Measurements from ENCODE around the gene FCHO1. TPM values are rescaled to one million over a fixed set of nuclear protein-coding genes. Genes with fewer than 3 reads are reported as not detected.

Gene FCHO1
- total and polyA plus RNA-seq, 2 donors (not counting 1 experiment from before 2014, with no cell fraction given): 85.7 to 149 TPM

- no peak overlapping the region for H3K9ac ChIP-seq (ENCODE audit: low read length)
- POLR2A ChIA-PET: interaction anchor here (0.9 kb wide), 1 partner anchor 92 kb away, joined by 5 read pairs; no protein-coding TSS in a partner anchor
- WGBS (ENCODE audit: insufficient coverage): 87% methylated on average over 2 of the region's 5 CpGs
Observed at GRCh38 chr19:17758515-17758914, 7.2 kb downstream of the FCHO1 start.

GRCh38 chr19:17761148-17761547, 9.9 kb downstream of the FCHO1 start:
- H3K27ac Mint-ChIP-seq: peak overlapping the region; percentile 28
- intact Hi-C loops (cut with micrococcal nuclease): no loop called here
- CTCF ChIA-PET: interaction anchor here (0.6 to 1.3 kb wide), 3 partner anchors 12 to 784 kb away, joined by 3 read pairs; no protein-coding TSS in a partner anchor
- H3K4me1 ChIP-seq (ENCODE audit: control insufficient read depth in 2 of 2, insufficient read depth in 2 of 2, low read length in 2 of 2): peaks cover 22 to 28% of the 10 kb centered on the region in 2 donors
- H3K4me3 Mint-ChIP-seq: no peak overlapping the region
- no peaks in the 10 kb centered on the region for H3K9me3 Mint-ChIP-seq (ENCODE audit: insufficient read depth)
- no peak overlapping the region for H2AFZ ChIP-seq (ENCODE audit: insufficient read depth, low read depth, low read length, poor library complexity, severe bottlenecking)
- H4K20me1 ChIP-seq (ENCODE audit: control insufficient read depth, insufficient read depth, low read length, poor library complexity, severe bottlenecking): peaks cover 27% of the 10 kb centered on the region
- no peak overlapping the region for H3K9ac ChIP-seq (ENCODE audit: low read length)
- no peak for TF ChIP-seq EZH2 (IDR thresholded peaks at IDR 0.05; ENCODE audit: borderline replicate concordance, insufficient read depth, low read depth, low read length, poor library complexity, severe bottlenecking)
- TF ChIP-seq, protein P1, sequence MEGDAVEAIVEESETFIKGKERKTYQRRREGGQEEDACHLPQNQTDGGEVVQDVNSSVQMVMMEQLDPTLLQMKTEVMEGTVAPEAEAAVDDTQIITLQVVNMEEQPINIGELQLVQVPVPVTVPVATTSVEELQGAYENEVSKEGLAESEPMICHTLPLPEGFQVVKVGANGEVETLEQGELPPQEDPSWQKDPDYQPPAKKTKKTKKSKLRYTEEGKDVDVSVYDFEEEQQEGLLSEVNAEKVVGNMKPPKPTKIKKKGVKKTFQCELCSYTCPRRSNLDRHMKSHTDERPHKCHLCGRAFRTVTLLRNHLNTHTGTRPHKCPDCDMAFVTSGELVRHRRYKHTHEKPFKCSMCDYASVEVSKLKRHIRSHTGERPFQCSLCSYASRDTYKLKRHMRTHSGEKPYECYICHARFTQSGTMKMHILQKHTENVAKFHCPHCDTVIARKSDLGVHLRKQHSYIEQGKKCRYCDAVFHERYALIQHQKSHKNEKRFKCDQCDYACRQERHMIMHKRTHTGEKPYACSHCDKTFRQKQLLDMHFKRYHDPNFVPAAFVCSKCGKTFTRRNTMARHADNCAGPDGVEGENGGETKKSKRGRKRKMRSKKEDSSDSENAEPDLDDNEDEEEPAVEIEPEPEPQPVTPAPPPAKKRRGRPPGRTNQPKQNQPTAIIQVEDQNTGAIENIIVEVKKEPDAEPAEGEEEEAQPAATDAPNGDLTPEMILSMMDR (IDR thresholded peaks at IDR 0.05): no peak
- POLR2A ChIA-PET: interaction anchor here (0.6 kb wide), 1 partner anchor 63 kb away, joined by 10 read pairs; no protein-coding TSS in a partner anchor
- no peak for DNase-seq
- H3K79me2 ChIP-seq (ENCODE audit: control insufficient read depth, insufficient read depth, low read length): peaks cover 64% of the 10 kb centered on the region
- no peaks in the 10 kb centered on the region for H3K9me3 ChIP-seq (ENCODE audit: control extremely low read depth in 1 of 3, control insufficient read depth in 2 of 3, insufficient read depth in 1 of 3, low read length in 2 of 3)
- no peak overlapping the region for H3K27ac ChIP-seq (ENCODE audit: low read length in 2 of 2)
- H3K36me3 ChIP-seq (replicated peaks in 1 of 2; ENCODE audit: control extremely low read depth in 1 of 2, control insufficient read depth in 1 of 2, extremely low read depth in 1 of 2, insufficient read depth in 2 of 2, low read length in 1 of 2): peaks cover 9 to 59% of the 10 kb centered on the region in 2 experiments
- no peaks in the 10 kb centered on the region for H3K27me3 Mint-ChIP-seq
- ATAC-seq (ENCODE audit: low read depth): no peak
- no CpG with 5 or more reads among the region's 4 CpGs for WGBS (ENCODE audit: insufficient coverage)
- H3K4me1 Mint-ChIP-seq: peaks cover 55% of the 10 kb centered on the region
- no peak overlapping the region for H3K4me3 ChIP-seq (ENCODE audit: control extremely low read depth in 1 of 5, extremely low read depth in 1 of 5, insufficient read depth in 1 of 5, low read depth in 2 of 5, low read length in 4 of 5)
- H3K4me2 ChIP-seq (replicated peaks; ENCODE audit: low read depth, low read length, poor library complexity, severe bottlenecking): no peak overlapping the region
- no peaks in the 10 kb centered on the region for H3K27me3 ChIP-seq (replicated peaks in 1 of 4; ENCODE audit: control extremely low read depth in 1 of 4, control insufficient read depth in 3 of 4, insufficient read depth in 4 of 4, low read length in 3 of 4)

More at GRCh38 chr19:17758515-17758914, 7.2 kb downstream of the FCHO1 start:
- peaks cover 10 to 56% of the 10 kb centered on the region in 2 experiments for H3K36me3 ChIP-seq (replicated peaks in 1 of 2; ENCODE audit: control extremely low read depth in 1 of 2, control insufficient read depth in 1 of 2, extremely low read depth in 1 of 2, insufficient read depth in 2 of 2, low read length in 1 of 2)
- H3K27ac ChIP-seq (ENCODE audit: low read length in 2 of 2): no peak overlapping the region
- Mint-ChIP-seq H3K9me3 (ENCODE audit: insufficient read depth) (no peaks in the 10 kb centered on the region), H3K4me3 (no peak overlapping the region), H3K27me3 (no peaks in the 10 kb centered on the region), H3K27ac (peak overlapping the region; percentile 58), H3K4me1 (peaks cover 68% of the 10 kb centered on the region)
- TF ChIP-seq, protein P1 (IDR thresholded peaks at IDR 0.05): no peak
- no peak for TF ChIP-seq EZH2 (IDR thresholded peaks at IDR 0.05; ENCODE audit: borderline replicate concordance, insufficient read depth, low read depth, low read length, poor library complexity, severe bottlenecking)
- H2AFZ ChIP-seq (ENCODE audit: insufficient read depth, low read depth, low read length, poor library complexity, severe bottlenecking): no peak overlapping the region
- no peak overlapping the region for H3K4me2 ChIP-seq (replicated peaks; ENCODE audit: low read depth, low read length, poor library complexity, severe bottlenecking)
- H3K4me1 ChIP-seq (ENCODE audit: control insufficient read depth in 2 of 2, insufficient read depth in 2 of 2, low read length in 2 of 2): peaks cover 41 to 42% of the 10 kb centered on the region in 2 donors
- H4K20me1 ChIP-seq (ENCODE audit: control insufficient read depth, insufficient read depth, low read length, poor library complexity, severe bottlenecking): peaks cover 24% of the 10 kb centered on the region
- no peaks in the 10 kb centered on the region for H3K27me3 ChIP-seq (replicated peaks in 1 of 4; ENCODE audit: control extremely low read depth in 1 of 4, control insufficient read depth in 3 of 4, insufficient read depth in 4 of 4, low read length in 3 of 4)
- H3K79me2 ChIP-seq (ENCODE audit: control insufficient read depth, insufficient read depth, low read length): peaks cover 72% of the 10 kb centered on the region
- no peaks in the 10 kb centered on the region for H3K9me3 ChIP-seq (ENCODE audit: control extremely low read depth in 1 of 3, control insufficient read depth in 2 of 3, insufficient read depth in 1 of 3, low read length in 2 of 3)
- H3K4me3 ChIP-seq (ENCODE audit: control extremely low read depth in 1 of 5, extremely low read depth in 1 of 5, insufficient read depth in 1 of 5, low read depth in 2 of 5, low read length in 4 of 5): no peak overlapping the region
- DNase-seq: no peak
- CTCF ChIA-PET: interaction anchor here (1.1 to 11.3 kb wide), 4 partner anchors 7 to 33 kb away, joined by 3 to 122 read pairs (median 6); no protein-coding TSS in a partner anchor
- no peak for ATAC-seq (ENCODE audit: low read depth)
- intact Hi-C loops (cut with micrococcal nuclease): loop anchor here (10.0 kb wide), 2 partner anchors 154 to 436 kb away; partner anchors contain the start of gene MPV17L2

Data from B cell (primary cell).